Muscle layer of colon (tissue), 2 donors: Measurements from ENCODE around the gene STMND1.
"Not testable (repeated sequence)": the region's sequence is repeated elsewhere in the genome, so short reads cannot be mapped to it uniquely, and the experiment has no call there.

Experiments used
- H3K27ac ChIP-seq: one replicate; pipeline ENCODE4 v1.7.0; 2013; ENCODE audit warnings: low read depth, mild to moderate bottlenecking, low read length, moderate library complexity
- H3K27me3 ChIP-seq, 2 donors: one replicate each; pipeline ENCODE4 v1.7.0; 2013; ENCODE audit warnings: low read length in 2 of 2, mild to moderate bottlenecking in 2 of 2; ENCODE audit not compliant: insufficient read depth in 2 of 2, control insufficient read depth in 1 of 2
- H3K36me3 ChIP-seq: one replicate; pipeline ENCODE4 v1.7.0; 2013; ENCODE audit warnings: mild to moderate bottlenecking, low read length; ENCODE audit not compliant: insufficient read depth
- H3K4me1 ChIP-seq: one replicate; pipeline ENCODE4 v1.7.0; 2013; ENCODE audit warnings: mild to moderate bottlenecking, low read length; ENCODE audit not compliant: insufficient read depth
- H3K4me3 ChIP-seq, 2 donors: one replicate each; pipeline ENCODE4 v1.7.0; 2013; ENCODE audit warnings: low read length in 2 of 2, low read depth in 1 of 2, mild to moderate bottlenecking in 1 of 2, moderate library complexity in 1 of 2
- H3K9ac ChIP-seq: one replicate; pipeline ENCODE4 v1.7.0; 2013; ENCODE audit warnings: low read length
- H3K9me3 ChIP-seq: one replicate; pipeline ENCODE4 v1.7.0; 2013; ENCODE audit warnings: mild to moderate bottlenecking, low read length
- donor health status: abdominal sarcoma.
- donor health status: Adenocarcinoma of cecum.

The STMND1 gene

GRCh38 chr6:17101422-17102257 lies at the start of gene STMND1:
Gene STMND1, plus strand, starts transcription at chr6:17102050. Its CDS starts 208 bp downstream, at chr6:17102258.
- H3K36me3 ChIP-seq: no peaks in the 10 kb centered on the region
- no peak within 1 kb of the TSS for H3K27ac ChIP-seq
- H3K9me3 ChIP-seq: no peaks in the 10 kb centered on the region
- no peak within 1 kb of the TSS for H3K9ac ChIP-seq
- peak within 1 kb of the TSS; percentile 22 to 61 for H3K4me3 ChIP-seq
- peaks cover 13% of the 10 kb centered on the region for H3K4me1 ChIP-seq
- H3K27me3 ChIP-seq: peaks cover 0 to 6% of the 10 kb centered on the region in 2 donors

DNA sequence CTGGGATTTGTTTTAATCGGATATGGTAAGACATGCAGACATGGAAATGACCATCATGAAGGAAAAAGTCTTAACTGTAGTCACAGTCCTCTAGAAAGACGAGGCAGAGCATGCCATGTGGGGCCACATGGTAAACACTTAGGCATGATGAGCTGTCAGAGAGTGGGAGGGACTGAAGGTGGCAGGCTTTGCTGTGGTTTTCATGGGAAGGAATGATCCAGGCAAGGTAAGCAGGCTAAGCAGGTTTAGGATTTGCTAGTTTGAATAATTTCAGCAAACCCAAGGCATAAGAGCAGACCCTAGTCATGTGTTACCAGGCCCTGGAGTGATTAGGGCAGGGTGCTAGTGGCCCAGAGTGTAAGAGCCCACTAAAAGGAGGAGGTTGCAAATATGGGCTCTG lies 47.2 kb upstream of the STMND1 start:
- Histone ChIP-seq H3K27ac (no peak overlapping the region), H3K4me3 (no peak overlapping the region), H3K4me1 (no peaks in the 10 kb centered on the region), H3K9ac (no peak overlapping the region), H3K27me3 (no peaks in the 10 kb centered on the region), H3K9me3 (no peaks in the 10 kb centered on the region), H3K36me3 (no peaks in the 10 kb centered on the region)

DNA sequence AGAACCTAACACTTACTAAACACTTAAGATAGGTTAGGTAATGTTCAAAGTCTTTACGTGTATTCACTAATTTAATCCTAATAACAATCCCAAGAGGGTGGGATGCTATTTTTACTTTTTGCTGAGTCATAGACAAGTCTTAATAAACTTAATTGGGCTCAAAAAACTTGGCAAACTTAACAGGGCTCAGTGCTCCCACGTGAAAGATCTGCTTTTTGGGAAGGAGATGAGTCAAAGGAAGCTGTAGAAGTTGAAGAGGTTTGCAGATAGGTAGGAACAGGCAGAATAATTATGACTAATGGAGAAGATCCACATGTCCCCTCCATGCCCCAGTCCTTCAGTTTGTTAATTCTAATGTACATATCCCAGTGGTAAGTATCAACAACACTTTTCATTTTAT lies 44.5 kb upstream of the STMND1 start:
- Histone ChIP-seq H3K4me3 (no peak overlapping the region), H3K4me1 (no peaks in the 10 kb centered on the region), H3K27me3 (no peaks in the 10 kb centered on the region), H3K36me3 (no peaks in the 10 kb centered on the region), H3K9ac (no peak overlapping the region), H3K27ac (no peak overlapping the region), H3K9me3 (no peaks in the 10 kb centered on the region)

- no peaks in the 10 kb centered on the region for H3K9me3 ChIP-seq
- no peak overlapping the region for H3K27ac ChIP-seq
- H3K4me3 ChIP-seq: no peak overlapping the region
- no peaks in the 10 kb centered on the region for H3K36me3 ChIP-seq
- no peaks in the 10 kb centered on the region for H3K27me3 ChIP-seq
- no peak overlapping the region for H3K9ac ChIP-seq
- H3K4me1 ChIP-seq: no peaks in the 10 kb centered on the region
Measured at GRCh38 chr6:17058550-17058949, 43.3 kb upstream of the STMND1 start.

DNA sequence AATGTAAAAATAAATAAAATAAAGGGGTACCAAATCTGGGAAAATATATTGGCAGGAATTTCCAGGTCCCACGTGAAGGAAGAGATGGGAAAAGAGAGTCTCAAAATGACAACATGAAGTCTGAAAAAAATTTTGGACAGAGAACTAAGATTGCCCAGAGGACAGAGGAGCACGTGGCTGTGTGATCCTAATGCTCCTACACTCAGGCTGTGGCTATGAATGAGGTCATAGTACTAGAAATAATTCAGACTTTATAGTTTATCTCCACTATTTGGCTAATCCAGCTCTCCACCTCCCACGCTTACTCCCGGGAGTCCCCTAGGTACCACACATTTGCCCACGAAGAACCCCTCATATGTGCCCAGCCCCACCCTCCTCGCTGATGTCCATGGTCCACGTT lies 42.8 kb upstream of the STMND1 start:
- Histone ChIP-seq H3K9me3 (no peaks in the 10 kb centered on the region), H3K4me3 (no peak overlapping the region), H3K27me3 (no peaks in the 10 kb centered on the region), H3K36me3 (no peaks in the 10 kb centered on the region), H3K27ac (no peak overlapping the region), H3K4me1 (no peaks in the 10 kb centered on the region), H3K9ac (no peak overlapping the region)

DNA sequence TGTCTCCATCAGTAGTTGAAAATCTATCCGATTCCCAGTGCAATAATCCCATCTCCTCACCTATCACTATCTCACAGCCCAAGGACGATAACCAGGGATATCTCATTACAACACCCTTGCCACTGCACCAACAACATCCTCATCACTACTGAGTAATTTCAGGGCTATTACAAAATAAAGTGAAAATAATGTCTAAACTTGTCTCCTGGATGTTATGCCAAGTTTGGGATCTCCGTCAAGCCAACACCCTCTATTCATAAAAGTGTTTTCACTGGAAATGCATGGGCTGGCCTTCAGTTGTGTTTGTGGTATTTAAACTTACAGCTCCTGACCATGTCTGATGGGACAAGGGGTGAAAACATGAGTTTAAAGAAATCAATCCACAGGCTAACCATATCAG lies 42.0 kb upstream of the STMND1 start:
- no peaks in the 10 kb centered on the region for H3K4me1 ChIP-seq

GRCh38 chr6:17061097-17061496 lies 40.8 kb upstream of the STMND1 start:
- no peaks in the 10 kb centered on the region for H3K4me1 ChIP-seq
- no peak overlapping the region for H3K27ac ChIP-seq
- H3K9me3 ChIP-seq: no peaks in the 10 kb centered on the region
- H3K36me3 ChIP-seq: no peaks in the 10 kb centered on the region
- H3K9ac ChIP-seq: no peak overlapping the region
- no peak overlapping the region for H3K4me3 ChIP-seq
- no peaks in the 10 kb centered on the region for H3K27me3 ChIP-seq

More for the DNA sequence above, 42.0 kb upstream of the STMND1 start:
- Histone ChIP-seq H3K36me3 (no peaks in the 10 kb centered on the region), H3K27ac (no peak overlapping the region), H3K9ac (no peak overlapping the region), H3K27me3 (no peaks in the 10 kb centered on the region), H3K9me3 (no peaks in the 10 kb centered on the region), H3K4me3 (no peak overlapping the region)

- no peaks in the 10 kb centered on the region for H3K36me3 ChIP-seq
- no peak overlapping the region for H3K9ac ChIP-seq
- H3K27ac ChIP-seq: no peak overlapping the region
- H3K4me3 ChIP-seq: no peak overlapping the region
- H3K4me1 ChIP-seq: no peaks in the 10 kb centered on the region
- H3K9me3 ChIP-seq: no peaks in the 10 kb centered on the region
- H3K27me3 ChIP-seq: no peaks in the 10 kb centered on the region
Measured at GRCh38 chr6:17062871-17063440, 38.9 kb upstream of the STMND1 start.

DNA sequence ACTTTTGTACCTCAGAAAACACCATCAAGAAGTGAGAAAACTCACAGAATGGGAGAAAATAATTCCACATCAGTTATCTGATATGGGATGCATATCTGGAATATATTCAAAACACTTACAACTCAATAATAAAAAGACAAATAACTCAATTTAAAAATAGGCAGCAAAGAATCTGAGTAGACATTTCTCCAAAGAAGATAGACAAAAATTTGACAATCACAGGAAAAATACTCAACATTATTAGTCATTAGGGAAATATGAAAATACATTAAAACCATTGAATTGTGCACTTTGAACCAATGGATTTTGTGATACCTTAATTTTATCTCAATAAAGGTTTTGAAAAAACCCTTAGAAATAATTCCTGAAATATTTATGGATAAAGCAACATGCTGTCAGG lies 36.9 kb upstream of the STMND1 start:
- no peak overlapping the region for H3K9ac ChIP-seq
- H3K36me3 ChIP-seq: no peaks in the 10 kb centered on the region
- H3K4me1 ChIP-seq: no peaks in the 10 kb centered on the region
- no peak overlapping the region for H3K4me3 ChIP-seq
- H3K27me3 ChIP-seq: no peaks in the 10 kb centered on the region
- no peak overlapping the region for H3K27ac ChIP-seq
- H3K9me3 ChIP-seq: no peaks in the 10 kb centered on the region

GRCh38 chr6:17066610-17067009 lies 35.2 kb upstream of the STMND1 start:
- Histone ChIP-seq H3K27me3 (no peaks in the 10 kb centered on the region), H3K9me3 (no peaks in the 10 kb centered on the region), H3K9ac (no peak overlapping the region), H3K4me1 (no peaks in the 10 kb centered on the region), H3K4me3 (no peak overlapping the region), H3K36me3 (no peaks in the 10 kb centered on the region), H3K27ac (no peak overlapping the region)

DNA sequence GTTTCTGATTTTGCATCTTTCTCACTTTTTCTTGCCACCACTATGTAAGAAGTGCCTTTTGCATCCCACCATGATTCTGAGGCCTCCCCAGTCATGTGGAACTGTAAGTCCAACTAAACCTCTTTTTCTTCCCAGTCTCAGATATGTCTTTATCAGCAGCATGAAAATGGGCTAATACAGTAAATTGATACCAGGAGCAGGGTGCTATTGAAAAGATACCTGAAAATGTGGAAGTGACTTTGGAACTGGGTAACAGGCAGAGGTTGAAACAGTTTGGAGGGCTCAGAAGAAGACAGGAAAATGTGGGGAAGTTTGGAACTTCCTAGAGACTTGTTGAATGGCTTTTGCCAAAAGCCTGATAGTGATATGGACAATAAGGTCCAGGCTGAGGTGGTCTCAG lies 32.9 kb upstream of the STMND1 start:
- not testable (repeated sequence) for H3K36me3 ChIP-seq, H3K4me3 ChIP-seq, H3K9me3 ChIP-seq, H3K4me1 ChIP-seq, H3K9ac ChIP-seq, H3K27me3 ChIP-seq, H3K27ac ChIP-seq

DNA sequence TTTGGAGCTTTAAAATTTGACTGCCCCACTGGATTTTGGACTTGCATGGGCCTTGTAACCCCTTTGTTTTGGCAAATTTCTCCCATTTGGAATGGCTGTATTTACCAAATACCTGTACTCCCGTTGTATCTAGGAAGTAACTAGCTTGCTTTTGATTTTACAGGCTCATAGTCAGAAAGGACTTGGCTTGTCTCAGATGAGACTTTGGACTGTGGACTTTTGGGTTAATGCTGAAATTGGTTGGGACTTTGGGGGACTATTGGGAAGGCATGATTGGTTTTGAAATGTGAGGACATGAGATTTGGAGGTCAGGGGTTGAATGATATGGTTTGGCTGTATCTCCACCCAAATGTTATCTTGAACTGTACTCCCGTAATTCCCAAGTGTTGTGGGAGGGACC lies 31.4 kb upstream of the STMND1 start:
- not testable (repeated sequence) for H3K9ac ChIP-seq, H3K27me3 ChIP-seq, H3K27ac ChIP-seq

More for the DNA sequence above, 31.4 kb upstream of the STMND1 start:
- not testable (repeated sequence) for H3K4me3 ChIP-seq, H3K4me1 ChIP-seq, H3K36me3 ChIP-seq, H3K9me3 ChIP-seq
